HG03159 (cell line): ENCODE measurements around the gene GRK7.
"Not testable (repeated sequence)": the region's sequence is repeated elsewhere in the genome, so short reads cannot be mapped to it uniquely, and the experiment has no call there.

Experiments
- ATAC-seq: cut with Tn5 transposase; IDR thresholded peaks from one replicate; pipeline ENCODE4 v1.9.1; 2021; ENCODE audit warnings: mild to moderate bottlenecking, moderate library complexity; ENCODE audit not compliant: unreplicated experiment

Gene GRK7

DNA sequence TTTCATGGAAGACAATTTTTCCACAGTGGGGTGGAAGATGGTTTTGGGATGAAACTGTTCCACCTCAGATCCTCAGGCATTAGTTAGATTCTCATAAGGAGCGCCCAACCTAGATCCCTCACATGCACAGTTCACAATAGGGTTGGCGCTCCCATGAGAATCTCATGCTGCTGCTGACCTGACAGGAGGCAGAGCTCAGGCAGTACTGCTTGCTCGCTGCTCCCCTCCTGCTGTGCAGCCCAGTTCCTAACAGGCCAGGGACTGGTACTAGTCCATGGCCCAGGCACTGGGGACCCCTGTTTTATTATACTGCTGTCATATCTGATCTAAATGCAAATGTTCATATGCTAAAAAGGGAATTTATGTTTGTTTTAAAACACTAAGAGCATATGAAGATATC is 9.8 kb upstream of the GRK7 start:
- ATAC-seq, result no peak

GRCh38 chr3:141754032-141754431 is 9.2 kb upstream of the GRK7 start:
- no peak for ATAC-seq

- not testable (repeated sequence) for ATAC-seq
These were observed 656 bp upstream of the GRK7 start for GRCh38 chr3:141762552-141762951.

DNA sequence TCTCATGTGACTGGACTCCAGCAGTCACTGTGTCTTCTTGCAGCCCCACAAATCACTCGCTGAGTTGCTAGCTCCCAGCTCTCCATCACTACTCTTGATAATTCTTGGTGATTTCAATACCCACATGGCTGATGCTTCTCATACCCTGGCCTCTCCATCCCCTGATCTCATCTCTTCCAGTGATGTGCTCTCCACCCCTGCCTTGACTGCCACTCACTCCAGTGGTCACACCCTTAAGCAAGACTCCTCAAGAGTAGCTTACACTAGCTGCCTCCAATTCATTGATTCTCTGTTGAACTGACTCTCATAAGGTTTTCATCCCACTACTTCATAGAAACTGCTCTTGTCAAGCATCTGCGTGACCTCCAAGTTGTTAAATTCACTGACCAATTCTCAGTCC is 837 bp downstream of the GRK7 start:
- ATAC-seq, result no peak

- ATAC-seq, result no peak
These were observed 1.3 kb downstream of the GRK7 start for GRCh38 chr3:141764465-141764864.

GRCh38 chr3:141764986-141765385 is 1.8 kb downstream of the GRK7 start:
- no peak for ATAC-seq

- ATAC-seq, result no peak
These were observed 3.9 kb downstream of the GRK7 start for GRCh38 chr3:141767066-141767465.

DNA sequence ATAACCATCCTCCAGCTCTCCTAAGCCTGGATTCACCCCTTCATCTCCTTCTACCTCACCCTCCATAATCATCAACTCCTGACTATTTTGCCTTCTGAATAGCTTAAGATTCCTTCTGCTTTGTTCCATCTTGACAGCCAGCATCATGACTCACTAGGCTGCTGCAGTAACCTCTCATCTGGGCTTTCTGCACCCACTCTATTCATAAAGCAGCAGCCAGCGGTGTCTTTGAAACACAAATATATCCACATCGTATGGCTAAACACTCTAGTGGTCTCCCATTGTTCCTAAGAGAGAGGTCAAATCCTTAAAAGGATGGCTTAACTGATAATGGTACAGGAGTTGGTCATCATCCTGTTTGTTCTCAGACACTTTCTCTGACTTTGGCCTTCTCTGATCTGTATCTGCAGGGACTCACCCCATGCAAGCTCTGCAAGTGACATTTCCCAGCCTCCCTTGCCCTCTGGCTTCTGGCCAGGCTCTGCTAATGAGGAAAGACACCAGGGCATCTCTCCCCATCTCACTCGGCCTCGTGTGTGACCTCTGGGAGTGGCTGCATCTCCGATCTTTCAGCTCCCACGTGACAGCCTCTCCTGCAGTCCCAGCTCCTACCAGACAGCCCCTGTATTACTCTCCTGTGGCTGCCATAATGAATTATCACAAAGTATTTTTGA is 6.2 kb downstream of the GRK7 start:
- ATAC-seq, result no peak

GRCh38 chr3:141773676-141774075 is 10.5 kb downstream of the GRK7 start:
- ATAC-seq, result no peak

DNA sequence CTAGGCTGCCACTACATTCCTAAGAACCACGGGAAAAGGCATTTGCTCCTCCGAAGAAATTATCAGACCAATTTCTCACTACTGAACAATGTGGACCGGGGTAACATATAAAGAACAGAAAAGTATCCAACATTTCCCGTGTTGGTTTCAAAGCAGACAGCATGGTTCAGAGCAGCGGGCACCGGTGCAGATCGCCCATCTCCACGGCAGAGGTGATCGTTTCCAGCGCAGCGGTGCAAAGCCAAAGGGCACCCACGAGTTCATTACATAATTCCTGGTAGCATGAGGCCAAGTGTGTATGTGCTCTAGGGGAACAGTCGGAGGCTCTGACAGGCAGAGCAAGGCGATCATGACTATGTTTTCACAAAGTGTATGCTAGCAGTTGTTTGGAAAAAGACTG is 13.2 kb downstream of the GRK7 start:
- no peak for ATAC-seq

GRCh38 chr3:141776885-141777284 is 13.7 kb downstream of the GRK7 start:
- ATAC-seq, result no peak

DNA sequence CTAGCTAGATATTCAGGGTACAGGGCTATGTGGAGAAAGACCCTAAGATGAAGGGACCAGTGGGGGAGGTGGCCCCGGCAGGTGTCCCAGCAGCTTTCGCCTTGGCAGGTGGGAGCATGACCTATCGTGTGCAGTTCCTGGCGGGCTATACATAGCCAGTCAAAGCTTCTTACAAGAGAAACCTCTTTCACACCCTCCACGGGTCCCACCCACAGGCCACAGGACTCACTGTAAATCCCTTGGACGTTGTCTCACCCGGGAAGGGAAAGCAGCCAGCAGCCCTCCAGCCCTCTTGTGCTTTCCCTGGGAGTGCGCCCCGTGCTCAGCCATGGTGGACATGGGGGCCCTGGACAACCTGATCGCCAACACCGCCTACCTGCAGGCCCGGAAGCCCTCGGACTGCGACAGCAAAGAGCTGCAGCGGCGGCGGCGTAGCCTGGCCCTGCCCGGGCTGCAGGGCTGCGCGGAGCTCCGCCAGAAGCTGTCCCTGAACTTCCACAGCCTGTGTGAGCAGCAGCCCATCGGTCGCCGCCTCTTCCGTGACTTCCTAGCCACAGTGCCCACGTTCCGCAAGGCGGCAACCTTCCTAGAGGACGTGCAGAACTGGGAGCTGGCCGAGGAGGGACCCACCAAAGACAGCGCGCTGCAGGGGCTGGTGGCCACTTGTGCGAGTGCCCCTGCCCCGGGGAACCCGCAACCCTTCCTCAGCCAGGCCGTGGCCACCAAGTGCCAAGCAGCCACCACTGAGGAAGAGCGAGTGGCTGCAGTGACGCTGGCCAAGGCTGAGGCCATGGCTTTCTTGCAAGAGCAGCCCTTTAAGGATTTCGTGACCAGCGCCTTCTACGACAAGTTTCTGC is 15.0 kb downstream of the GRK7 start:
- no peak for ATAC-seq

DNA sequence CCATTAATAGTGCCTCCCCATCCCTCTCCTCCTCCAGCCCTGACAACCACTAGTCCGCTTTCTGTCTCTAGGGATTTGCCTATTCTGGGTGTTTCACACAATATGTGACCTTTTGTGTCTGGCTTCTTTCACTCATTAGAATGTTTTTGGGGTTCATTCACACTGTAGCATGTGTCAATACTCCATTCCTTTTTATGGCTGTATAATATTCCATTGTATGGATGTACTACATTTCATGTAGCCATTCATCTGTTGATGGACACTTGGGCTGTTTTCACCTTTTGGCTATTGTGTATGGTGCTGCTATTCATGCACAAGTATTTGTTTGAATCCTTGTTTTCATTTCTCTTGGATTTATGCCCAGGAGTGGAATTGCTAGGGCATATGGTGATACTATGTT is 16.5 kb downstream of the GRK7 start:
- ATAC-seq, result no peak

DNA sequence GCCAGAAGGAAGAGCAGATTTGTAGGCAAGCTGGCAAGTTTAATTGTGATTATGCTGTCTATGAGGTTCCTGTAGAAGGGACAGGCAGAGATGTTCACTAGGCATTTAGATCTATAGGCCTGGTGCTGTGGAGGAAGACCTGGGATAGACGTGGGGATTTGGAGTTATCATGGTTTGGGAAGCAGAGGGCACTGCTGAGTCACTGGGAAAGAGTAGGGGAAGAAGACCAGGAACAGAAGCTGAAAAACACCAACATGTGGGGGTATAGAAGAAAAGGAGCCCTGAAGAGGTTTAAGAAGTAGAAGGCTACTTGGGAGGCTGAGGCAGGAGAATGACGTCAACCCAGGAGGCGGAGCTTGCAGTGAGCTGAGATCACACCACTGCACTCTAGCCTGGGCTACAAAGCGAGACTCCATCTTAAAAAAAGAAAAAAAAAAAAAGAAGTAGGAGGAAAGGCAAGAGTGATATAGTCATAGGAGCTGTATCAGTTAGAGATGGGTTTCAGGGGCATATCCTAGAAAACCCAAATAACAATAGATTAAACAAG is 19.3 kb downstream of the GRK7 start:
- no peak for ATAC-seq

GRCh38 chr3:141783632-141784031 is 20.4 kb downstream of the GRK7 start:
- no peak for ATAC-seq

DNA sequence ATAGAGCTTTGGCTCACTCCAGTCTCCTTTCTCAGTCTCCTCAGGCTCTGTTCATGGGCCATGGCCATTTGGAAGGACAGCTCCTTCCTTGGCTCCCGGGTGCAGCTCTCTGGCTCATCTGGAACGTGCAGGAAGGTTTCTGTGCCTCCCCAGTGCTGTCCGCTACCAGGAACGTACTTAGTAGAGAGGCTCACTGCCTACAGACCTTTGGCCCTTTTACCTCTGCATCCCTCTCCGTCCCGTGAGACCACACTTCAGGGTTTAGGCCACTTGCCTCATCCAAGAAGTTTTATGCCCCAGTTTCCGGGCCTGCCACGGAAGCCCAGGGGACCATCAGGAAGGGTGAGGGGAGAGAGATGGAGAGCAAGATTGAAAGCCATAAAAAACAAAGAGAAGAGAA is 20.9 kb downstream of the GRK7 start:
- ATAC-seq, result no peak

GRCh38 chr3:141784531-141784930 is 21.3 kb downstream of the GRK7 start:
- no peak for ATAC-seq

DNA sequence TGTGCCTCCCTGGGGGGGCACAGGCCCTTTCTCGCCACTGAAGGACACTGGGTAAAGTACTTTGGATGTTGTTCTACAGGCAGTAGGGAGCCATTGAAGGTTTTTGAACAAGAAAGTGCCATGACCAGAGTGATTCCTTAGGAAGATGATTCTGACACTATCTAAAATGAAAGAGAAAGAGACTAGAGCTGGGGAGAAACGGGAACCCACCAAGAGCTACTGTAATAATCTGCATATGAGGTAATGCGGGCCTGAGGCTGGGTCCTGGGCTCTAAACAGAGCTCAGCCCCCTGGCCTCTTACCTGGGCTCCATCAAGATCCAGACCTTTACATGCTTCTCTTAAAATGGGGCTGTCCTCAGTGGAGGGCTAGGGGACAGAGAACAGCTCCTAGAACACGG is 24.9 kb downstream of the GRK7 start:
- ATAC-seq, result no peak

GRCh38 chr3:141788750-141789149 is 25.5 kb downstream of the GRK7 start:
- not testable (repeated sequence) for ATAC-seq

DNA sequence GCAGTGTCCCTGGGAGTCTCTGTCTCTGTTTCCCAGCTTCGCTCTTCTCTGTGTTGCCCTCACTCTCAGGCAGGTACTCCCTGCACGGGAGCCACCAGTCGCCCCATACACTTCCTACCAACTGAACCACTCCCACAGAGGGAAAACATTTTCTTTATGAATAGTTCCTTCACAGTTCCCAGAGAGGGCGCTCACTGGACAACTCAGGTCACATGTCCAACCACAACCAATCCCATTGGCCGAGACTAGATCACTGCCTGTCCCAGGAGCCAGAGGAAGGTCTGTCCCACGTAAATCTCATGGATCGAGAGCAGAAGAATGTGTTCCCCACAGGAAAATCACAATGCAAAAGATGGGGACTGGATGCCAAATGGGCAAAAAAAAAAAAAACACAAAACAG is 26.1 kb downstream of the GRK7 start:
- ATAC-seq, result no peak

GRCh38 chr3:141790171-141790570 is 27.0 kb downstream of the GRK7 start:
- ATAC-seq, result no peak

GRCh38 chr3:141792495-141792894 is 29.3 kb downstream of the GRK7 start:
- no peak for ATAC-seq
